Measurements from ENCODE around the gene REV3L. TPM values are rescaled to one million over a fixed set of nuclear protein-coding genes. Genes with fewer than 3 reads are reported as not detected.
"Not testable (repeated sequence)": the region's sequence is repeated elsewhere in the genome, so short reads cannot be mapped to it uniquely, and the experiment has no call there.

REV3L gene
- total RNA-seq, 1 donor from 2014 or later, result 19.7 TPM

- TF ChIP-seq CTCF (IDR thresholded peaks at IDR 0.05; ENCODE audit: unreplicated experiment), result no peak
- no peaks in the 10 kb centered on the region for H3K27me3 Mint-ChIP-seq (ENCODE audit: unreplicated experiment)
- no peak overlapping the region for H3K4me3 Mint-ChIP-seq (ENCODE audit: unreplicated experiment)
- H3K36me3 Mint-ChIP-seq (ENCODE audit: low read depth, unreplicated experiment), result peaks cover 6% of the 10 kb centered on the region
- no peak for DNase-seq (ENCODE audit: low spot score)
- no peaks in the 10 kb centered on the region for H3K9me3 Mint-ChIP-seq (ENCODE audit: unreplicated experiment)
- H3K27ac Mint-ChIP-seq (ENCODE audit: unreplicated experiment), result no peak overlapping the region
- H3K4me1 Mint-ChIP-seq (ENCODE audit: unreplicated experiment), result no peaks in the 10 kb centered on the region
These were observed 188.5 kb downstream of the REV3L start for GRCh38 chr6:111294374-111294967.

GRCh38 chr6:111291336-111292259 lies 191.4 kb downstream of the REV3L start:
- no peak for DNase-seq (ENCODE audit: low spot score)
- Mint-ChIP-seq H3K9me3 (ENCODE audit: unreplicated experiment) (no peaks in the 10 kb centered on the region), H3K36me3 (ENCODE audit: low read depth, unreplicated experiment) (peaks cover 6% of the 10 kb centered on the region), H3K27me3 (ENCODE audit: unreplicated experiment) (no peaks in the 10 kb centered on the region), H3K4me3 (ENCODE audit: unreplicated experiment) (no peak overlapping the region), H3K27ac (ENCODE audit: unreplicated experiment) (no peak overlapping the region), H3K4me1 (ENCODE audit: unreplicated experiment) (no peaks in the 10 kb centered on the region)
- no peak for TF ChIP-seq CTCF (IDR thresholded peaks at IDR 0.05; ENCODE audit: unreplicated experiment)

GRCh38 chr6:111290689-111291335 lies 192.2 kb downstream of the REV3L start:
- not testable (repeated sequence) for DNase-seq (ENCODE audit: low spot score); H3K27me3 Mint-ChIP-seq (ENCODE audit: unreplicated experiment); H3K9me3 Mint-ChIP-seq (ENCODE audit: unreplicated experiment); H3K4me3 Mint-ChIP-seq (ENCODE audit: unreplicated experiment); H3K36me3 Mint-ChIP-seq (ENCODE audit: low read depth, unreplicated experiment); H3K27ac Mint-ChIP-seq (ENCODE audit: unreplicated experiment); H3K4me1 Mint-ChIP-seq (ENCODE audit: unreplicated experiment)

- not testable (repeated sequence) for H3K27me3 Mint-ChIP-seq (ENCODE audit: unreplicated experiment); DNase-seq (ENCODE audit: low spot score); H3K9me3 Mint-ChIP-seq (ENCODE audit: unreplicated experiment); H3K4me3 Mint-ChIP-seq (ENCODE audit: unreplicated experiment); H3K27ac Mint-ChIP-seq (ENCODE audit: unreplicated experiment); H3K4me1 Mint-ChIP-seq (ENCODE audit: unreplicated experiment)
- H3K36me3 Mint-ChIP-seq (ENCODE audit: low read depth, unreplicated experiment), result peaks cover 36% of the 10 kb centered on the region
These were observed 198.7 kb downstream of the REV3L start for GRCh38 chr6:111284356-111284755.

- no peak for DNase-seq (ENCODE audit: low spot score)
- H3K9me3 Mint-ChIP-seq (ENCODE audit: unreplicated experiment), result no peaks in the 10 kb centered on the region
- no peak for TF ChIP-seq CTCF (IDR thresholded peaks at IDR 0.05; ENCODE audit: unreplicated experiment)
- no peak overlapping the region for H3K4me3 Mint-ChIP-seq (ENCODE audit: unreplicated experiment)
- H3K36me3 Mint-ChIP-seq (ENCODE audit: low read depth, unreplicated experiment), result peaks cover 34% of the 10 kb centered on the region
- H3K27me3 Mint-ChIP-seq (ENCODE audit: unreplicated experiment), result no peaks in the 10 kb centered on the region
- H3K27ac Mint-ChIP-seq (ENCODE audit: unreplicated experiment), result no peak overlapping the region
- H3K4me1 Mint-ChIP-seq (ENCODE audit: unreplicated experiment), result peaks cover 6% of the 10 kb centered on the region
These were observed 199.3 kb downstream of the REV3L start for GRCh38 chr6:111283707-111284106.

All from endothelial cell (in vitro differentiated cells).